Erythroblast (primary cell): ENCODE data around the gene TRIM63.

Experiments
- GATA1 ChIP-seq: IDR thresholded peaks from 2 replicates; pipeline ENCODE4 v1.6.1; 2011; ENCODE audit warnings: low read depth, mild to moderate bottlenecking, control low read depth, low read length, moderate library complexity
- POLR2A ChIP-seq: IDR thresholded peaks from 2 replicates; pipeline ENCODE4 v1.6.1; 2011; ENCODE audit warnings: mild to moderate bottlenecking, low read length

DNA sequence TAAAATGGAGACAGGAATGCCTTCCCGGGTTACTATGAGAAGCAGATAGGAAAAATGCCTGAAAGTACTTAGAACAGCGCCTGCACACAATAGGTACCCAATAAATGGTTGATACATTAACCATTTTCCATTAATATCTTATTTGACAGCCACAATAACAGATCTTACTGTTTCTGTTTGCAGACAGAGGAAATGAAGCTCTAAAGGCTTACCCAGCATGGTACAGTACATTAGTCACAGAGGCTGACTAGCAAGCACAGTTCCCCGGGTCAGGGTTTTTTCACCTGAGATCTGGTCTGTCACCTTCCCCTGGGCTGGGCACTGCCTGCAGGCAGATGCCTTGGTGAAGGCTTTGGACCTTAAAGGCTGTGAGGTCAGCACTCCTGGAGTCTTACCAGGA, 2.9 kb downstream of the TRIM63 start:
- TF ChIP-seq POLR2A (no peak), GATA1 (no peak)
